ENCODE results near the gene KIF5A.
"Not testable (repeated sequence)": the region's sequence is repeated elsewhere in the genome, so short reads cannot be mapped to it uniquely, and the experiment has no call there.

KIF5A gene

GRCh38 chr12:57609101-57609780, 59.4 kb downstream of the KIF5A start:
- DNase-seq, result no peak

GRCh38 chr12:57609781-57610553, 60.1 kb downstream of the KIF5A start:
- DNase-seq, result peak; percentile 64

GRCh38 chr12:57610554-57611107, 60.8 kb downstream of the KIF5A start:
- DNase-seq, result peak; percentile 65

GRCh38 chr12:57611108-57611826, 61.4 kb downstream of the KIF5A start, which contains the start of gene ARHGEF25:
TSS of gene ARHGEF25 (plus strand) at chr12:57611435. CDS start at chr12:57611895, 460 bp downstream.
- peak; percentile 91 for DNase-seq

GRCh38 chr12:57611827-57612710, 62.2 kb downstream of the KIF5A start:
- no peak for DNase-seq

GRCh38 chr12:57612711-57613426, 63.0 kb downstream of the KIF5A start:
- DNase-seq, result no peak

GRCh38 chr12:57613427-57614109, 63.7 kb downstream of the KIF5A start:
- no peak for DNase-seq

GRCh38 chr12:57614178-57614947, 64.5 kb downstream of the KIF5A start:
- DNase-seq, result no peak

GRCh38 chr12:57614948-57615500, 65.2 kb downstream of the KIF5A start:
- no peak for DNase-seq

GRCh38 chr12:57615637-57616036, 65.8 kb downstream of the KIF5A start:
- DNase-seq, result no peak

- DNase-seq, result no peak
Measured at GRCh38 chr12:57616383-57617101, 66.7 kb downstream of the KIF5A start.

GRCh38 chr12:57617942-57618341, 68.1 kb downstream of the KIF5A start:
- DNase-seq, result no peak

GRCh38 chr12:57618431-57618830, 68.6 kb downstream of the KIF5A start:
- not testable (repeated sequence) for DNase-seq

GRCh38 chr12:57618966-57619433, 69.2 kb downstream of the KIF5A start:
- no peak for DNase-seq

- DNase-seq, result no peak
Measured at GRCh38 chr12:57619434-57620244, 69.8 kb downstream of the KIF5A start.

- DNase-seq, result no peak
Measured at GRCh38 chr12:57620245-57620935, 70.5 kb downstream of the KIF5A start.

- no peak for DNase-seq
Measured at GRCh38 chr12:57620936-57621496, 71.2 kb downstream of the KIF5A start.
